Measurements from ENCODE around the gene CFI. TPM values are rescaled to one million over a fixed set of nuclear protein-coding genes. Genes with fewer than 3 reads are reported as not detected.

Gene CFI
- total and polyA plus RNA-seq, 2 of the 8 experiments (the other 6 are each of a cell fraction or from before 2014, with no cell fraction given), result not detected

DNA sequence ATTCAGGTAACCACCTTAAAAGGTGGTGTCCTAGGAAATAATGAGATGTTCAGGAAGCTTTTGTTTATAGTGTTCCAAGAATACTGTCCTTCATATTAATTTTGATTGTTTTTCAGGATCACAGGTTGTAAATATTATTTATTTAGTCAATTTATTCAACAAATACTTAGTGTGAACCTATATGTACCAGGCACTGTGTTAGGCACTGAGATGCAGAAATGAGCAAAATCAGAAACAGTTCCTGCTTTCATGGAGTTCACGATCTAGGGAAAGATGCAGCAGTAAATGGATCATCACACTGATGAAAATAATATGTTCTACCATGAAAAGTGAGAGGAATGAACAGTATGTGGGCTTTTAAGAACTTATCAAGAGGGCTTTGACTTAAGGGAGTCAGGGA, 53.7 kb downstream of the CFI start (continued):
- TF ChIP-seq PHF8 (conservative IDR thresholded peaks at IDR 0.05; ENCODE audit: low read depth, low read length), result no peak
- no peak for TF ChIP-seq CBX8 (IDR thresholded peaks at IDR 0.05; ENCODE audit: borderline replicate concordance, low read depth, low read length)

All from H1 (cell line).